GM12878 (cell line): ENCODE measurements around the gene PAQR8. TPM values are rescaled to one million over a fixed set of nuclear protein-coding genes. Genes with fewer than 3 reads are reported as not detected.
A peak's percentile ranks its signal among the peaks of the same experiment; 100 is the strongest.

ENCODE experiments used
- CREM ChIP-seq: IDR thresholded peaks from 2 replicates; pipeline ENCODE4 v1.6.1; 2014; ENCODE audit warnings: antibody characterized with exemption, low read depth
- IKZF1 ChIP-seq: fragments of 450-650 bp; conservative IDR thresholded peaks from 2 replicates; pipeline ENCODE4 v1.6.1; 2017; ENCODE audit warnings: antibody characterized with exemption, mild to moderate bottlenecking
- IKZF2 ChIP-seq, 2 experiments: fragments of 450-650 bp; IDR thresholded peaks; 2 replicates each; pipeline ENCODE4 v1.6.1; 2017; ENCODE audit warnings: mild to moderate bottlenecking in 2 of 2, moderate library complexity in 2 of 2
- NR2F1 ChIP-seq: fragments of 450-650 bp; conservative IDR thresholded peaks from 2 replicates; pipeline ENCODE4 v1.6.1; 2017; ENCODE audit warnings: mild to moderate bottlenecking
- RAD51 ChIP-seq: fragments of 450-650 bp; IDR thresholded peaks from 2 replicates; pipeline ENCODE4 v1.6.1; 2016; ENCODE audit warnings: moderate library complexity, mild to moderate bottlenecking, inconsistent platforms
- REST ChIP-seq: IDR thresholded peaks from 2 replicates; pipeline ENCODE4 v1.6.1; 2012; ENCODE audit warnings: mild to moderate bottlenecking, low read depth, low read length
- SMAD5 ChIP-seq: IDR thresholded peaks from 2 replicates; pipeline ENCODE4 v1.6.1; 2016; ENCODE audit warnings: antibody characterized with exemption, low read depth
- TAF1 ChIP-seq: IDR thresholded peaks from 2 replicates; pipeline ENCODE4 v1.6.1; 2011; ENCODE audit warnings: mild to moderate bottlenecking, low read depth, low read length, borderline replicate concordance
- USF2 ChIP-seq: IDR thresholded peaks from 2 replicates; pipeline ENCODE4 v1.6.1; 2011; ENCODE audit warnings: low read depth, low read length, improper control_type of control experiment, borderline replicate concordance
- ZBTB33 ChIP-seq: fragments of 450-650 bp; IDR thresholded peaks from 2 replicates; pipeline ENCODE4 v1.6.1; 2017; ENCODE audit warnings: mild to moderate bottlenecking
- ZNF384 ChIP-seq: IDR thresholded peaks from 2 replicates; pipeline ENCODE4 v1.6.1; 2012; ENCODE audit warnings: low read depth, mild to moderate bottlenecking, low read length, improper control_type of control experiment, borderline replicate concordance
- ZZZ3 ChIP-seq: IDR thresholded peaks from 2 replicates; pipeline ENCODE4 v1.6.1; 2011; ENCODE audit warnings: low read depth; ENCODE audit not compliant: control insufficient read depth, insufficient read length
- polyA plus RNA-seq, 11 experiments: library from polyadenylated mRNA; depleted of rRNA in 4 of 11; unstranded in 6 of 11; stranded (reverse) in 5 of 11; fragments of >200 nt; fragmentation: Nextera tagmentation in 4 of 11; fragmentation: Illumina TruSeq in 1 of 11; extraction: Ambion mirVana in 4 of 11; extraction: Trizol in 1 of 11; gene quantifications; 1 replicate in 1 of 11; 2 replicates in 10 of 11; pipeline versions ENCODE4 v1.2.1 to v1.2.3, GENCODE V29; 2011 to 2016; ENCODE audit warnings: inconsistent platforms in 2 of 11, missing spikeins in 2 of 11, low read depth in 1 of 11
- total RNA-seq, 4 experiments: library from RNA; depleted of rRNA in 3 of 4; stranded (reverse); fragments of >200 nt in 3 of 4; fragmentation: Illumina TruSeq in 1 of 4; extraction: Trizol in 1 of 4; gene quantifications; 2 replicates each; pipeline versions ENCODE4 v1.2.1 to v1.2.3, GENCODE V29; 2013 to 2021

The PAQR8 gene
- total and polyA plus RNA-seq, 10 of the 15 experiments (the other 5 are each of a cell fraction or from before 2014, with no cell fraction given) = 3.9 to 22.4 (median 14.6) TPM

GRCh38 chr6:52394251-52394666 lies 32.3 kb downstream of the PAQR8 start (continued):
- TF ChIP-seq REST (no peak), CREM (peak; percentile 64; the same call in 1 of the 2 replicates), NR2F1 (no peak), SMAD5 (no peak), TAF1 (no peak), ZZZ3 (no peak), RAD51 (peak; percentile 76), ZNF384 (no peak), ZBTB33 (no peak), USF2 (no peak; the same call in 1 of the 2 replicates), IKZF1 (peak; percentile 73), IKZF2 (IDR thresholded peaks at IDR 0.05) (peak; percentile 80 to 82)
